Fibroblast of mammary gland (primary cell): ENCODE results near the gene VPS13D.

ENCODE experiments used
- DNase-seq: peaks from one replicate; pipeline ENCODE4 v3.0.0-alpha.2; 2010; ENCODE audit warnings: low read depth
- H3K4me3 ChIP-seq: 2 replicates; pipeline ENCODE4 v1.5.1; 2011; ENCODE audit warnings: low read depth, mild to moderate bottlenecking, low read length, moderate library complexity; ENCODE audit not compliant: control insufficient read depth
- CTCF ChIP-seq: conservative IDR thresholded peaks from 2 replicates; pipeline ENCODE4 v1.5.1; 2011; ENCODE audit warnings: low read depth, low read length, inconsistent platforms; ENCODE audit not compliant: control insufficient read depth, insufficient read depth

VPS13D gene

DNA sequence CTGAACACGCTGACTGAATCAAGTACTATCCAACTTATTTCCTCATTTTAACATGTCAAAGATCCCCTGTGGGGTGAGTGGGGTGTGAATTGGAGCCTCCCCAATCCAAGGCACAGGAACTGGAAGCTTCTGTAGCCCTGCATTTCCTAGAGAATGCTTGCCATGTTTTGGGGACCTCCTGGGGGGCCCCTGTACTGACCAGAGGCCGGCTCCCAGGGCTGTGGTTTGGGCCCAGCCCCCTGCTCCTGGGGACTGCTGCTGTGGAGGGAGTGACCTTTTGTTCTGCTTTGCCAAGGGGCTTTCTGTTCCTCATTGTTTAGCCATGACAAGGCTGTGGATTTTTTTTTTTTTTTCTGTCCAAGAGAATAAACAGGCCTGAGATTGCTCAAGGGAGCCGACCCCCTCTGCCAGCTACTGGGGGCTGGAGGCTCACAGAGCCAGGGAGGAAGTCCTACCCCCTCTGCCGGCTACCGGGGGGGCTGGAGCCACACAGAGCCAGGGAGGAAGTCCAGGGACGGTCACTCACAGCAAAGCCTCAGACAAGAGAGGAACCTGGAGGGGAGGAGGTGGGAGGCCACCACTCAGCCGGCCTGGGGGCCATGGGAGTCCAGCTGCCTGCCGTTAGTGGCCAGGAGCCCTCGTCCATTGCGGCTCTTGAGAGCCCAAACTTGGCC, 45.7 kb upstream of the VPS13D start:
- peak; percentile 82 for DNase-seq
- TF ChIP-seq CTCF: peak; percentile 27
- H3K4me3 ChIP-seq: no peak overlapping the region

DNA sequence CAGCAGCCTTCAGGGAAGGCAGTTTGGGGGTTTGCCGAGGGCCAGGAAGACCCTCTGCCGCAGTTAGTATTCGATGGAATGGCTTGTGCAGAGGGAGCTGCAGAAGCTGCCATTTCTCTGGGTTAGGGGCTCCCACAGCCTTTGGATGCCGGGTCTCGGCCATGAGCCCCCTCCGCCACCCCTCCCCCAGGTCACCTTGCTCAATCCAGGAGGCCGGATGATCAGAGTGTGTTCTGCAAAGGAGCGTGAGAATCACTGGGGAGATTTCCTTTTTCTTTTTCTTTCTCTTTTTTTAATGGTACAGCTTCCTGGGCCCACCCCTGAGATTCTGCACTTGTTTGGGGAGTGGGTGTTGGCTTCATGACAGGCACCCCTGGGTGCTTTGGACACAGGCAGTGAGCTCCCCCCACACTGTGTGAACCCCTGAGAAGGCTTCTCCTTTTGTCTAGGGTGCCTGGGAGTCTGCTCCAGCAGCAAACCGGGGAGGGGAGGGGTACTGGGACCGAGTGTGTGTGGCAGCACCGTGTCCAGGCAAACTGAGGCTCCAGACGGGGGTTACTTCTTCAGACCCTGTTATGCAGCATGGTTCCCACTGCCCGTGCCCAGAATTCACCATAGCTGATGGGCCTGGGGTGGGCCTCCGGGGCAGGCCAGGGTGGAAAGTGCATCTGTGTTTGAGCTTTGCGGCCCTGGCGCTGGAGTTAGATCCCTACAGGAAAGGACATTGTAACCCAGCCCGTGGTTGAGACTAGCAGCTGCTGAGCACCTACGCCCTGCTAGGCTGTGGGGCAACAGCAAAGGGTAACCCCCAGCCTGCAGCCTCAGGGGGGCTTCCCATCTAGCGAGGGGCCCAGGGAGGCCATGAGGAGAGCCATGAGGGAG, 44.6 kb upstream of the VPS13D start:
- no peak overlapping the region for H3K4me3 ChIP-seq
- DNase-seq: no peak
- TF ChIP-seq CTCF: no peak

GRCh38 chr1:12185918-12186678, 43.7 kb upstream of the VPS13D start:
- no peak for DNase-seq
- no peak for TF ChIP-seq CTCF
- no peak overlapping the region for H3K4me3 ChIP-seq

DNA sequence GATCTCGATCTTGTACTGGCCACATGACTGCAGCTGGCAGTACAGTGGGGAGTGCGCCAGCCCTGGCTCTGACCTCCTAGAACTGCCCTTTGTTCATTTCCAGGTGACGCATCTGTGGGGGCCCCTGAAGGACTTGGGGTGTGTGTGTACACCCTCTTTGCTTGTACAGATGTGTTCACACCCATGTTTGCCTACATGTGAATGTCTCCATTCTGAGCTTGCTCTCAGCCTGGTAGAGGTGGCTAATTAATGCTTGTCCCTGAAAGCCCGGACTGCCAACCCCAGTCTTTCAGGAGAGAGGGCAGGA, 43.2 kb upstream of the VPS13D start:
- no peak overlapping the region for H3K4me3 ChIP-seq
- DNase-seq: no peak
- TF ChIP-seq CTCF: no peak

DNA sequence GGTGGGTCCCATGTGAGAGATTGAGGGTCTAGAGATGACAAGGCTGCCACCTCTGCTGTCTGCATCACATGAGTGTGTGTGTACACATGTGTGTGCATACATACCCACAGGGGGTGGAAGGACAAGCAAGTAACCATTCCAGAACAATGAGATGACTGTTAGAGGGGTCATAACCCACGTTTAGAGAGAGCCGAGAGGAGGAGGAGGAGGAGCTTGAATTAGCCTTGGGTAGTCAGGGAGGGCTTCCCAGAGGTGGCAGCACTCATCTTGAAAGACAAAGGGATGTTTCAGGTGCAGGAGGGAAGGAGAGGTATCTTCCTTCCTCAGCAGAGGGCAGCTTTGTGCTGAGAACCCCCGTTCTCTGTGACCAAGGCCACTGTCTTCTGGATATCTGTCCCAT, 41.7 kb upstream of the VPS13D start:
- H3K4me3 ChIP-seq: no peak overlapping the region
- DNase-seq: no peak
- TF ChIP-seq CTCF: no peak

GRCh38 chr1:12188657-12189327, 41.0 kb upstream of the VPS13D start:
- DNase-seq: no peak
- no peak overlapping the region for H3K4me3 ChIP-seq
- no peak for TF ChIP-seq CTCF
